ACHN (cell line): ENCODE results near the gene PRKAR2B.

Source experiments
- DNase-seq: peaks from one replicate; pipeline ENCODE4 v3.0.0-alpha.2; 2015
- in situ Hi-C: cut with HindIII; loops from 2 replicates; pipeline ENCODE4 v1.10.0; 2017; ENCODE audit warnings: low sequenced_read_pairs, low pct_ligation_motif_present, low pct_unique_long_range_greater_than_20kb

The PRKAR2B gene

GRCh38 chr7:107166736-107167426 lies 122.4 kb downstream of the PRKAR2B start:
- in situ Hi-C loops: no loop called here
- no peak for DNase-seq

GRCh38 chr7:107167483-107168232 lies 123.2 kb downstream of the PRKAR2B start:
- peak; percentile 95 for DNase-seq
- in situ Hi-C loops: no loop called here

DNA sequence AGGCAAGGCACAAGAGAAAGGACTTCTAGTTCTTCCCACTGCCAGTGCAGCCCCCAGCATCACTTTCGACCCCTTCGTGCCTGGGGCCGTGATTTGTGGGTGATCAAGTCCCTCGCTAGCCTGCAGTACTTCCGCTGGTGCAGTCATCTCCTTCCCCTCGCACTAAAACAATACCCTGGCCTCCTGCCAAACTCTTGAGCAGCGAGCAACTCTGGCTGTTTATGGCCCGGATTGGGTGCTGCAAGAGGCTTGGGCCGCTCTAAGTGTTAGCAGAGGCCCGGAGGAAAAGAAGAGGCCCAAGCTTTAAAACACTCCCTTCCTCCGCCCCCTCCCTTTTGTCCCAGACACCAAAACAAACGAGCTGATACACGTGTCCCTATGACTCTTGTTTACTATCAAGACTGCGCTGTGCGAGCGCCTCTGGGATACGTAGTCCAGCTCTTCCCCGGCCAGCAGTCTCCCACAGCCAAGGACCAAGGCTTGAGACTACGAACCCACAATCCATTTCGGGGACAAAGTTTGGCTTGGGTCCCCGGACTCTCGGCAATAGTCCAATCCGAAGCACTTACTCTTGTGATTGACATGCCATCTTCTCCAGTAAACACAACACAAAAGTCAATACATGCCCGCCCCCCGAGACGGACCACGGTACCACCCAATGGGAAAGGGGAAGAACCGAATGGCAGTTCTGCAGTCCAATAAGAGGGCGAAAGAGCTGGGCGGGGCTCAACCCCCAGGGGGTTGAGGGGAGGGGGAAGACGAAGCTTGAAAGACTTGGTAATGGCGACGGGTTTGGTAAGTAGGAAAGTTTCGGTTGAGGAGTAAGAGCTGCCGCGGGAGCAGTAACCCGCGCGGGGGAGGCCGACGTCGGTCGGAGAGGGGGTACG lies 124.0 kb downstream of the PRKAR2B start, which contains the start of gene HBP1:
Gene HBP1 (plus strand): TSS at position 771 of the 887 bp plus-strand sequence. CDS start 10,891 bp downstream, outside the sequence.
- in situ Hi-C loops: no loop called here
- DNase-seq: peak; percentile 100

DNA sequence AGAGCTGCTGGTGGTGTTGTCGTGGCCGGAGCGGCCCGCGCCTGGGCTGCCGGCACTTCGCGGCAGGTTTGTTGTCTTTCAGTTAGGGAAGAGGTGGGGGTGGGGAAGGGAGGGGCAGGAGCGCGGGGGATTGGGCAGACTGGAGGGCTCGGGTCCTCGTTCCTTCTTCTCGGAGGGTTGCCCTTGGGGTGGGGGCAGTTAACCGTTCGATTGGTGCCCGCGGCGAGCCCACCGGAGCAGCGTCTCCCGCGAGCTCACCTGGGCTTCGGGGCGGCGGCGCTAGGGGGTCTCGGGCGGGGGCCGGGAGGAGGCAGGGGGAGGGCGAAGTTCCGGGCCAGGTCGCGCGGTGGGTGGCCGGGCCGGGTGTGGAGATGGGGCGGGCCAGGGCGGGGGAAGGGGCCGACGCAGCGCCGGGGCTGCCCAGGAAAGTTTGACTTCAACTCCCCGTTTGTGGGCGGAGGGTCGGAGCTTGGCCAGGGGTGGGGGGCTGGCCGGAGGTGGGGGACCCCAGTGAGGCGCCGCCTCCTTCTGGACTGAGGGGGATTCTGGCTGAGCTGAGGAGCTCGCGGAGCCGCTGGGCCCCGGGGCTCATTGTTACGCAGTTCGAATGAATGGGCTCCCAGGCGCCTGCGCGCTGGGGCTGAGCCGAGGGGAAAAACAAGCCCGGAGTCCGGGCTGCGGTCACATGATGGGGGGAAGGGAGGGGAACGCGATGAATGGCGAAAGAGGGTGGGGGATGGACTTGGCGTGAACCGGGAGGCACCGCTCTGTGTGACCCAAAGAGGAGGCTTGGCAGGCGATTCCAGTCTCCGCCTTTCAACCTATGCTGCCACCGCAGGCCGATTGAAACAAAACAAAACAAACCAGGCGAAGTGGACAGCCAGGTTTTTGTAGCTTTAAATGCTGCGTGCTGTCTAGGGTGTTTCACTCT lies 124.9 kb downstream of the PRKAR2B start:
- in situ Hi-C loops: no loop called here
- peak; percentile 99 for DNase-seq

DNA sequence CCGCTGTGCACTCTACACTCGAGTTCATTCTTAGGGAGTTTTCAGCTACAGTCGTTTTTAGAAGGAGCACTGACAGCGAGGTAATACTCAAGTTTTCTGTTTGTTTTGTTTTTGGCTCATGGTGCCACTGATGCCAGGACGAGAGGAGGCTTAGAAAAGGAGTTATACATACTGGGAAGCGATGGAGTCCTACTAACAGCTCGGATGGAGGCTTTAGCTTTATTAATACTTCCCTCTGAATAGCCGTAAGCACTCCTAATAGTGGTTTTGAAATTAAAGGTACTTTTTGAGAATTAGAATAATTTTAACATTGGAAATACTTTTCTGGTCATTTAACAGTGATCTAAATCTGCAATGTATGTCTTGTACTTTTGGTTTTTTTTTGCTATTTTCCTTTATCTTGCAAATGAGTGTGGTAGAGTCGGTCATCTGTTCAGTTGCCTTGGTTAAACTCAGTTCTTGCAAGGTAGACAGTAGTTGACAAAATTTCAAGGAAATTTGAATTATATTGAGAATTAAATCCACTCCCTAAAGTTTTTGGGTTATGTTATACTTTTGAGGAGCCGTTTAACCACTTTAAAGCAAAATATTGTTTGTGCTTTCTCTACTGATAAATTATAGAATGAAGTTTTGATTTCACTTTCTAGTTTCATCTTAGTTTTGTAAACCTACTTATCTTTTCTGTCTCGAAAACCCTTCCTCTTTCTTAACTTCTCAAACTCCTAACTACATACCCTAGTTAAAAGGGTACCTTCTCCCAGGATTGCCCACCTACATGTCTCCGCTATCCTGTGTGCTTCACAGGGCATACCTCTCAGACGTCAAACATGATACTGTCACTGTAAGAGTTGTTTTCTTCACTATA lies 125.8 kb downstream of the PRKAR2B start:
- in situ Hi-C loops: no loop called here
- peak; percentile 20 for DNase-seq

DNA sequence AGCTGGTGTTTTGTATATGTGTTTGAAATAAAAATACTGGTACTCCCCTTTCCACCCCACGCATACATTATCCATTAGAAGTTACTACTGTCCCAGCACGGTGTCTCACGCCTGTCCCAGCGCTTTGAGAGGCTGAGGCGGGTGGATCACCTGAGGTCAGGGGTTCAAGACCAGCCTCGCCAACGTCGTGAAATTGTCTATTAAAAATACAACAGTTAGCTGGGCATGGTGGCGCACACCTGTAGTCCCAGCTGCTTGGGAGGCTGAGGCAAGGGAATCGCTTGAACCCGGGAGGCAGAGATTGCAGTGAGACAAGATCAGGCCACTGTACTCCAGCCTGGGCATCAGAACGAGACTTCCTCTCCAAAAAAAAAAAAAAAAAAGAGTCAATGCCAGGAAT lies 127.0 kb downstream of the PRKAR2B start:
- no peak for DNase-seq
- in situ Hi-C loops: no loop called here

DNA sequence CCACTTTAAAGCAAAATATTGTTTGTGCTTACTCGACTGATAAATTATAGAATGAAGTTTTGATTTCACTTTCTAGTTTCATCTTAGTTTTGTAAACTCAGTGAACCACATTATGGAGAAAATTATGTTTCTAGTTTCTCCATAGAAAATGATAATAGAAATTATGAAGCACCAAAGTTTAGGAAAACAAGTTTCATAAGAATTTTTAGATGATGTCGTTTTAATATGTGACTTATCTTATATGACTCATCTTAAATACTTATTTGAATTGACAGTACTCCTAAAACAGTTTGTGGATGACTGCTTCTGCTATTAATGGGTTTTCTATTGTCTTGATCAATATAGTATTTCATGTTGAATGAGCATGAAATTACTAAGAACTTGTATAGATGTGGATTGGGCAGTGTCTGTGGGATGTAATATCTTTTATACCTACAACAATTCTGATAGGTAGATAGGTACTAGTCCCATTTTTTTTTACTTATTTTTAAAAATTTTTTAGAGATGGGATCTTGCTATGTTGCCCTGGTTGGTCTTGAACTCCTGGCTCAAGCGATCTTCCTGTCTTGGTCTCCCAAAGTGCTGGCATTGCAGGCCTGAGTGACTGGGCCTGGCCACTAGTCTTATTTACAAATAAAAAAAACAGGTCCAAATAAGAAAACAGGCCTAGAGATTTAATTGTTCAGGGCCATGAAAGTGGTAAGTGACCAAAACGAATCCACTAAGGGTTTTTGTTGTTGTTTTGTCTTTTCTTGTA lies 127.9 kb downstream of the PRKAR2B start:
- peak; percentile 48 for DNase-seq

DNA sequence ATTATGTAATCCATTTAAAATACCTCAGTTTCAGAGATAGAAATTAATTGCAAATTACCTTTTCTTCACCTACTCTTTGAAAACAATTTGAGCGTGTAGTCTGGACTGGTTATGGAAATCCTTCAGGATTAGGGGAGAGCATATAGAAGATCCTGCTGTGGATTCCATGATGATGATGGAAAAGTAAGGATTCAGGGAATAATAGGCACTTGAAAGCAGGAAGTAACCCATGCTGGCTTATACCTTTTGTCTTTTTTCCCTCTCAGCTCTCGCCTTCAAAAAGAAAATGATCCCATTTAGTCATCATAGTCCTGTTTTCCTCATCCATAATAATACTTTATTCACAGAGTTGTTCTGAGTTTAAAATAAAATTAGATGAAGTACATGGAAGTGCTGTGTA lies 128.7 kb downstream of the PRKAR2B start:
- in situ Hi-C loops: no loop called here
- no peak for DNase-seq

More for the DNA sequence above, 127.9 kb downstream of the PRKAR2B start:
- in situ Hi-C loops: no loop called here

DNA sequence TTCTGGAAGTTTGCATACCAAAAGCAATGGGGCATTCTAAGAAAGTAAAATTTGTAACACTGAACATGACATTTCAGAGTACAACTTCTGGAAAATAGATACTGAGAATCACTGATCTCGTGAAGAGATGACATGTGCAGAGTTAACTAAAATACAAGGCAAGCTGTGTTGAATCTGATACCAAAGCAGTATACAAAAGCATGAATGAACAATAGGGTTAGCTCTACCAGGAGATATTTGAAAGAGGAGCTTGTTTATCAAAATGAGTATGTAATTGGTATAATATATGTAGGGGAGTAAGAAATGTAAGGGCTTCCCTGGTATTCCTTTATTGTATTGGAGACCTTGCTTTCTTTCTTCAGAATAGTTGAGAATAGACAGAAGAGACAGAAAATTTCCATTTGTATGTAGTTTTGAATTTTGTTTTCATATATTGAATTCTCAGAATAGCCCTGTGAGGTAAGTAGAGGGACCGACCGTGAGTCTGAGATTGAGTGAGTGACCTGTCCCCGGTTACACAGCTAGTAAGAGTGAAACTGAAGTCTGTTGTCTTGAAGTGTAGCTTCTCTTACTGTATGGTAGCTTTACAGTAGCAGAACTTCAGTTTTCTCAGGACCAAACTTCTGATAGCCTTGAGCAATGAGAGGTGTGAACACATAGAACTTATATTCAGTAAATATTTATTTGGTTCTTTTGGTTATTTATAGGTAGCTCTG lies 129.3 kb downstream of the PRKAR2B start:
- in situ Hi-C loops: no loop called here
- no peak for DNase-seq

DNA sequence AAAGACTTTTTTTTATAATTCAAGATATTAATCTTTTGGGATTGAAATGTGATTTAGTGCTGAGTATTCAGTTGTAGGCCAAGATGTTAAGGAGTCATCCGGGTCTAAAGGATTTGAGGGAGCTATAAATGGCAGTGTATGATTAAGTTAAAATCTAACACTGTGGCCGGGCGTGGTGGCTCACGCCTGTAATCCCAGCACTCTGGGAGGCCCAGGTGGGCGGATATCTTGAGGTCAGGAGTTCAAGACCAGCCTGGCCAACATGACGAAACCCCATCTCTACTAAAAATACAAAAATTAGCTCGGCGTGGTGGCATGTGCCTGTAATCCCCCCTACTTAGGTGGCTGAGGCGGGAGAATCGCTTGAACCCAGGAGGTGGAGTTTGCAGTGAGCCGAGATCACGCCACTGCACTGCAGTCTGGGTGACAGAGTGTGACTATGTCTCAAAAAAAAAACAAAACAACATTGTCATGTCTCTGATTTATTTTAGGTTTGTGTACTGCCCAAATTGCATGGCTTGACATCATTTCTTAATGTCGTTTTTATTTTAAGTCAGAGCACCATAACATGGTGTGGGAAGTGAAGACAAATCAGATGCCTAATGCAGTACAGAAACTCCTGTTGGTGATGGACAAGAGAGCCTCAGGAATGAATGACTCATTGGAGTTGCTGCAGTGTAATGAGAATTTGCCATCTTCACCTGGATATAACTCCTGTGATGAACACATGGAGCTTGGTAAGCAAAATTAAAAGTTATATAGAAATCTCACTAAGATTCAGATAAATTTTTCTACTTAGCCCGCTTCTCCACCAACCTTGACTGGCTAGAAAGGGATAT lies 135.0 kb downstream of the PRKAR2B start:
- peak; percentile 66 for DNase-seq
- in situ Hi-C loops: no loop called here

GRCh38 chr7:107180378-107180777 lies 135.9 kb downstream of the PRKAR2B start:
- in situ Hi-C loops: no loop called here
- DNase-seq: peak; percentile 58

DNA sequence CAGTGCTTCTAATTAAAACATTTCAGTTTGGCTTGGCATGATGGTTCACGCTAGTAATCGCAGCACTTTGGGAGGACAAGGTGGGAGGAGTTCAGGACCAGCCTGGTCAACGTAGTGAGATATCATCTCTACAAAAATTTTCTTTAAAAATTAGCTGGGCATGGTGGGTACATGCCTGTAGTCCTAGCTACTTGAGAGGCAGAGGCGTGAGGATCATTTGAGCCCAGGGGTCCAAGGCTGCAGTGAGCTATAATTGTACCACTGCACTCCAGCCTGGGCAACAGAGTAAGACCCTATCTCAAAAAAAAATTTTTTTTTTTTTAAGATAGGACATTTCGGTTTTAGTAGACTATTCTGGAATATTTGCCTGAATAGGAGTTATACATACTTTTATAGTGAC lies 136.7 kb downstream of the PRKAR2B start:
- DNase-seq: no peak
- in situ Hi-C loops: no loop called here

DNA sequence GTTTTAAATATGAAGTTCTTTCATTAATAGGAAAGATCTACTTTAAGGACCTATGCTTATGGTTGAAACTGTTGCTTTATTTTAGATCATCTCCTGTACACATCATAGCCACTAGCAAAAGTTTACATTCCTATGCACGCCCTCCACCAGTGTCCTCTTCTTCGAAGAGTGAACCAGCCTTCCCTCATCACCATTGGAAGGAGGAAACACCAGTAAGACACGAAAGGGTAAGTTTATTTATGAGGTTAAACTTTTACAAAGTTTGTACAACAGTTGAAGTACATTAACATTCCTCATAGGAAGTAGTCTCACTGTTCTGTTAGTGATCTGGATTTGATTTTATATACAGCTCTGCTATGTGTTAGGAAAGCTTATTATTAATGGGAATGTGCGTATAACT lies 141.2 kb downstream of the PRKAR2B start:
- peak; percentile 26 for DNase-seq
- in situ Hi-C loops: no loop called here

- DNase-seq: no peak
- in situ Hi-C loops: no loop called here
Observed at GRCh38 chr7:107186240-107186639, 141.7 kb downstream of the PRKAR2B start.

- DNase-seq: no peak
- in situ Hi-C loops: no loop called here
Observed at GRCh38 chr7:107187774-107188173, 143.3 kb downstream of the PRKAR2B start.
